Mesenchymal stem cell (in vitro differentiated cells and primary cell): ENCODE data around the gene ARMC12.

Experiments
- DNase-seq: peaks from one replicate; pipeline ENCODE4 v3.0.0-alpha.2; 2013
- H2AFZ ChIP-seq: one replicate; pipeline ENCODE4 v1.6.1; 2013; ENCODE audit warnings: low read depth, mild to moderate bottlenecking, control low read depth, inconsistent platforms, low read length, moderate library complexity
- H2AK5ac ChIP-seq: 2 replicates; pipeline ENCODE4 v1.6.1; 2013; ENCODE audit warnings: low read length, moderate library complexity, mild to moderate bottlenecking, inconsistent platforms; ENCODE audit not compliant: severe bottlenecking
- H2BK120ac ChIP-seq: one replicate; pipeline ENCODE4 v1.6.1; 2013; ENCODE audit warnings: low read depth, mild to moderate bottlenecking, inconsistent platforms, low read length, moderate library complexity
- H2BK12ac ChIP-seq, 2 experiments: one replicate each; pipeline ENCODE4 v1.6.1; 2013; ENCODE audit warnings: inconsistent platforms in 2 of 2, low read length in 2 of 2, mild to moderate bottlenecking in 2 of 2, moderate library complexity in 2 of 2, control low read depth in 1 of 2
- H2BK15ac ChIP-seq: one replicate; pipeline ENCODE4 v1.6.1; 2013; ENCODE audit warnings: mild to moderate bottlenecking, low read depth, inconsistent platforms; ENCODE audit not compliant: poor library complexity, severe bottlenecking
- H2BK5ac ChIP-seq: 2 replicates; pipeline ENCODE4 v1.6.1; 2013; ENCODE audit warnings: low read depth, mild to moderate bottlenecking, low read length, control low read depth, inconsistent platforms; ENCODE audit not compliant: poor library complexity, severe bottlenecking
- H3K14ac ChIP-seq, 2 experiments: one replicate each; pipeline ENCODE4 v1.6.1; 2013; ENCODE audit warnings: inconsistent platforms in 2 of 2, low read length in 2 of 2, control low read depth in 1 of 2, mild to moderate bottlenecking in 1 of 2, moderate library complexity in 1 of 2
- H3K18ac ChIP-seq, 2 experiments: one replicate each; pipeline ENCODE4 v1.6.1; 2013; ENCODE audit warnings: inconsistent platforms in 2 of 2, low read length in 2 of 2, control low read depth in 1 of 2, low read depth in 1 of 2, mild to moderate bottlenecking in 1 of 2
- H3K23ac ChIP-seq, 2 experiments: one replicate each; pipeline ENCODE4 v1.6.1; 2013; ENCODE audit warnings: inconsistent platforms in 2 of 2, low read length in 2 of 2, mild to moderate bottlenecking in 2 of 2, moderate library complexity in 2 of 2, control low read depth in 1 of 2
- H3K27ac ChIP-seq: 2 replicates; pipeline ENCODE4 v1.5.1; 2013; ENCODE audit warnings: mild to moderate bottlenecking, moderate library complexity, low read length, control low read depth, inconsistent platforms; ENCODE audit not compliant: poor library complexity, severe bottlenecking
- H3K27me3 ChIP-seq, 2 experiments: 2 replicates each; pipeline versions ENCODE4 v1.6.1 to v1.7.0; 2013; ENCODE audit warnings: low read length in 2 of 2, mild to moderate bottlenecking in 2 of 2, moderate library complexity in 2 of 2, control low read depth in 1 of 2, inconsistent platforms in 1 of 2; ENCODE audit not compliant: control insufficient read depth in 1 of 2, insufficient read depth in 1 of 2
- H3K36me3 ChIP-seq, 2 experiments: 2 replicates each; pipeline versions ENCODE4 v1.6.1 to v1.7.0; 2013; ENCODE audit warnings: low read length in 2 of 2, control low read depth in 1 of 2, inconsistent platforms in 1 of 2, low read depth in 1 of 2, mild to moderate bottlenecking in 1 of 2; ENCODE audit not compliant: insufficient read depth in 2 of 2, control insufficient read depth in 1 of 2
- H3K4ac ChIP-seq, 2 experiments: one replicate each; pipeline ENCODE4 v1.6.1; 2013; ENCODE audit warnings: inconsistent platforms in 2 of 2, low read length in 2 of 2, mild to moderate bottlenecking in 2 of 2, moderate library complexity in 2 of 2, control low read depth in 1 of 2, low read depth in 1 of 2
- H3K4me1 ChIP-seq: 2 replicates; pipeline ENCODE4 v1.6.1; 2013; ENCODE audit warnings: low read depth, low read length, control low read depth; ENCODE audit not compliant: control insufficient read depth, insufficient read depth
- H3K4me2 ChIP-seq: 2 replicates; pipeline ENCODE4 v1.6.1; 2013; ENCODE audit warnings: low read length, mild to moderate bottlenecking, inconsistent platforms; ENCODE audit not compliant: poor library complexity, severe bottlenecking
- H3K4me3 ChIP-seq, 2 experiments: 2 replicates each; pipeline versions ENCODE4 v1.5.1 to v1.7.0; 2013; ENCODE audit warnings: low read length in 2 of 2, mild to moderate bottlenecking in 2 of 2, control low read depth in 1 of 2, low read depth in 1 of 2; ENCODE audit not compliant: insufficient read depth in 1 of 2
- H3K79me1 ChIP-seq: replicated peaks from 2 replicates; pipeline ENCODE4 v1.6.1; 2013; ENCODE audit warnings: mild to moderate bottlenecking, control low read depth, low read length, inconsistent platforms; ENCODE audit not compliant: poor library complexity, severe bottlenecking
- H3K9ac ChIP-seq: 2 replicates; pipeline ENCODE4 v1.7.0; 2013; ENCODE audit warnings: mild to moderate bottlenecking, low read length, moderate library complexity
- H3K9me3 ChIP-seq: 2 replicates; pipeline ENCODE4 v1.7.0; 2013; ENCODE audit warnings: mild to moderate bottlenecking, low read length; ENCODE audit not compliant: control insufficient read depth
- H4K8ac ChIP-seq: one replicate; pipeline ENCODE4 v1.6.1; 2013; ENCODE audit warnings: inconsistent platforms, mild to moderate bottlenecking, low read length, moderate library complexity
- H4K91ac ChIP-seq: one replicate; pipeline ENCODE4 v1.6.1; 2013; ENCODE audit warnings: mild to moderate bottlenecking, low read length, inconsistent platforms
- WGBS: methylation state at CpG from one replicate; pipeline ENCODE4 v1.1.7; 2013; ENCODE audit warnings: mixed read lengths; 5-methylcytosine and 5-hydroxymethylcytosine counted together

Gene ARMC12

GRCh38 chr6:35730745-35731413, 6.0 kb upstream of the ARMC12 start:
- peak overlapping the region; percentile 94 for H4K91ac ChIP-seq
- no peak overlapping the region for H2BK15ac ChIP-seq
- H2AFZ ChIP-seq: no peak overlapping the region
- H3K14ac ChIP-seq: peak overlapping the region in 1 of 2 experiments; percentile 85
- no peaks in the 10 kb centered on the region for H3K36me3 ChIP-seq
- peak overlapping the region; percentile 60 to 71 for H3K4ac ChIP-seq
- H2BK12ac ChIP-seq: peak overlapping the region; percentile 92 to 93
- no peak overlapping the region for H3K9ac ChIP-seq
- 3% methylated on average over 12 of the region's 15 CpGs for WGBS
- no peak for DNase-seq
- H3K18ac ChIP-seq: peak overlapping the region; percentile 87 to 93
- H3K27me3 ChIP-seq: no peaks in the 10 kb centered on the region
- no peak overlapping the region for H3K23ac ChIP-seq
- H4K8ac ChIP-seq: peak overlapping the region; percentile 89
- H3K4me1 ChIP-seq: peaks cover 40% of the 10 kb centered on the region
- peak overlapping the region; percentile 64 for H3K27ac ChIP-seq
- H3K9me3 ChIP-seq: no peaks in the 10 kb centered on the region
- H2AK5ac ChIP-seq: peak overlapping the region; percentile 31
- H2BK5ac ChIP-seq: no peak overlapping the region
- peak overlapping the region in 1 of 2 experiments; percentile 63 for H3K4me3 ChIP-seq
- H3K4me2 ChIP-seq: peak overlapping the region; percentile 53
- H3K79me1 ChIP-seq: no peaks in the 10 kb centered on the region
- H2BK120ac ChIP-seq: peak overlapping the region; percentile 100

DNA sequence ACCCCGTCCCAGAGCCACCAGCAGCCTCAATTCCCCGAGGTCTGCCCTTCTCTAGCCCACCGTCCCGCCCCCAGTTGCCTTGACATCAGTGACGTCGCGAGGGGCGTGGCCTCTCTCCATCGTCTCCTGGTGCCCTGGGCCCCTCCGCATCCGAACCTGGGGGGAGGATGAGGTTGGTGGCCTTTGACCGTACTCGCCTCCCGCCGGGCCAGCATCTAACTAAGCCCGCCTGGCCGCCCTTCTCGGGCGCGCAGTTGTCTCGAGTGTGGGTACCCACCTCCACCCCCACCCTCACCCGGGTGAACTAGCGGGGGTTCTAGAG, 5.5 kb upstream of the ARMC12 start:
- Histone ChIP-seq H3K79me1 (no peaks in the 10 kb centered on the region), H3K9ac (peak overlapping the region; percentile 88), H2BK12ac (peak overlapping the region; percentile 78 to 95), H3K9me3 (no peaks in the 10 kb centered on the region), H4K91ac (peak overlapping the region; percentile 99), H3K4ac (peak overlapping the region; percentile 93 to 99), H3K4me1 (peaks cover 35% of the 10 kb centered on the region), H3K27ac (peak overlapping the region; percentile 96), H3K27me3 (no peaks in the 10 kb centered on the region), H3K23ac (peak overlapping the region in 1 of 2 experiments; percentile 52), H2BK5ac (peak overlapping the region; percentile 81), H3K4me3 (peak overlapping the region; percentile 72 to 86), H3K14ac (no peak overlapping the region), H2AFZ (no peak overlapping the region), H4K8ac (peak overlapping the region; percentile 97), H3K4me2 (peak overlapping the region; percentile 95), H2BK15ac (peak overlapping the region; percentile 90), H2AK5ac (no peak overlapping the region), H3K18ac (peak overlapping the region; percentile 88 to 99), H3K36me3 (no peaks in the 10 kb centered on the region), H2BK120ac (peak overlapping the region; percentile 100)
- WGBS: 0% methylated on average over 17 of the region's 23 CpGs
- DNase-seq: peak; percentile 93

- H3K4ac ChIP-seq: peak overlapping the region; percentile 99 to 100
- H3K27me3 ChIP-seq: no peaks in the 10 kb centered on the region
- peak overlapping the region; percentile 97 for H4K8ac ChIP-seq
- H3K18ac ChIP-seq: peak overlapping the region; percentile 92 to 99
- peak overlapping the region in 1 of 2 experiments; percentile 70 for H3K23ac ChIP-seq
- peak overlapping the region; percentile 96 for H3K27ac ChIP-seq
- peak overlapping the region; percentile 95 for H3K4me2 ChIP-seq
- H3K9me3 ChIP-seq: no peaks in the 10 kb centered on the region
- peak overlapping the region; percentile 72 to 86 for H3K4me3 ChIP-seq
- peak overlapping the region; percentile 81 for H2BK5ac ChIP-seq
- peak overlapping the region; percentile 98 for H2BK15ac ChIP-seq
- H3K14ac ChIP-seq: peak overlapping the region in 1 of 2 experiments; percentile 56
- peak overlapping the region; percentile 99 for H4K91ac ChIP-seq
- peak overlapping the region; percentile 88 for H3K9ac ChIP-seq
- no peaks in the 10 kb centered on the region for H3K79me1 ChIP-seq
- DNase-seq: peak; percentile 96
- H2AK5ac ChIP-seq: no peak overlapping the region
- peak overlapping the region; percentile 100 for H2BK120ac ChIP-seq
- no peaks in the 10 kb centered on the region for H3K36me3 ChIP-seq
- under 1% methylated on average over 43 of the region's 61 CpGs for WGBS
- peaks cover 31% of the 10 kb centered on the region for H3K4me1 ChIP-seq
- H2AFZ ChIP-seq: peak overlapping the region; percentile 56
- peak overlapping the region; percentile 98 to 99 for H2BK12ac ChIP-seq
Observed at GRCh38 chr6:35731736-35732532, 4.9 kb upstream of the ARMC12 start.

- Histone ChIP-seq H3K4me3 (no peak overlapping the region), H2AFZ (no peak overlapping the region), H3K79me1 (no peaks in the 10 kb centered on the region), H3K23ac (peak overlapping the region in 1 of 2 experiments; percentile 11), H3K4me2 (no peak overlapping the region), H2AK5ac (no peak overlapping the region), H3K9me3 (no peaks in the 10 kb centered on the region), H2BK12ac (peak overlapping the region; percentile 88 to 91), H3K27ac (no peak overlapping the region), H2BK15ac (no peak overlapping the region), H3K4me1 (peaks cover 16% of the 10 kb centered on the region), H3K9ac (no peak overlapping the region), H2BK5ac (no peak overlapping the region), H3K36me3 (no peaks in the 10 kb centered on the region), H4K8ac (peak overlapping the region; percentile 12), H3K4ac (peak overlapping the region; percentile 68 to 88), H4K91ac (peak overlapping the region; percentile 40), H3K27me3 (no peaks in the 10 kb centered on the region), H2BK120ac (peak overlapping the region; percentile 43), H3K18ac (peak overlapping the region; percentile 14 to 88), H3K14ac (peak overlapping the region in 1 of 2 experiments; percentile 79)
- DNase-seq: no peak
- WGBS: 96% methylated on average over 5 of the region's 8 CpGs
Observed at GRCh38 chr6:35733633-35734032, 3.2 kb upstream of the ARMC12 start.
